K562 (cell line): ENCODE measurements around the gene USP5. TPM values are rescaled to one million over a fixed set of nuclear protein-coding genes. Genes with fewer than 3 reads are reported as not detected.

Source experiments
- ATAC-seq: fragments of 200-7000 bp; cut with Tn5 transposase; 3 replicates; pipeline ENCODE4 v1.9.1; 2020; ENCODE audit warnings: moderate library complexity
- BruUV-seq: library from RNA; stranded (reverse); fragments of 400-500 nt; replicated peaks from 2 replicates; lab custom pipeline; 2021; lab: Mats Ljungman, UMichigan
- CTCF ChIA-PET: fragments of 300-600 bp; formaldehyde crosslinking; extraction: SDS; loops from one replicate; lab custom pipeline; 2021; ENCODE audit warnings: low intra/inter-chr PET ratio; lab: Yijun Ruan, JAX
- POLR2A ChIA-PET: fragments of 300-600, 350-650 bp; sonication (Branson Sonifier 250); formaldehyde crosslinking; extraction: SDS; loops from one replicate; lab custom pipeline; 2021; ENCODE audit warnings: antibody characterized with exemption, inconsistent platforms; lab: Yijun Ruan, JAX
- DNase-seq, 4 experiments: peaks; one replicate each; pipeline versions ENCODE4 v3.0.0 to v3.0.0-alpha.2; 2011 to 2018; ENCODE audit warnings: low spot score in 3 of 4, mixed read lengths in 3 of 4; ENCODE audit errors: extremely low read depth in 1 of 4
- FAIRE-seq: peaks from 2 replicates; lab custom pipeline; 2011; peaks lifted over from hg19 to GRCh38; lab: Jason Lieb, UNC
- H2AFZ ChIP-seq: 2 replicates; pipeline ENCODE4 v1.6.0; 2011; ENCODE audit warnings: low read depth, low read length, control low read depth, inconsistent platforms
- H3K27ac ChIP-seq: fragments of 200-600 bp; 3 replicates; pipeline ENCODE4 v1.8.0; 2011; ENCODE audit warnings: low read depth, mild to moderate bottlenecking, control low read depth, inconsistent platforms, low read length, moderate library complexity, mixed read lengths; ENCODE audit errors: extremely low read depth
- H3K27me3 ChIP-seq, 2 experiments: fragments of 300-600 bp in 1 of 2; 2 replicates in 1 of 2; 3 replicates in 1 of 2; pipeline versions ENCODE4 v1.6.0 to v1.8.0; 2011; ENCODE audit warnings: inconsistent platforms in 2 of 2, low read length in 2 of 2, mild to moderate bottlenecking in 1 of 2, mixed read lengths in 1 of 2, moderate library complexity in 1 of 2; ENCODE audit not compliant: control insufficient read depth in 2 of 2, insufficient read depth in 2 of 2
- H3K36me3 ChIP-seq: fragments of 300-600 bp; 3 replicates; pipeline ENCODE4 v1.8.0; 2011; ENCODE audit warnings: mild to moderate bottlenecking, low read length, inconsistent platforms; ENCODE audit not compliant: control insufficient read depth, insufficient read depth
- H3K4me1 ChIP-seq, 2 experiments: fragments of 200-600 bp in 1 of 2; replicated peaks in 1 of 2; 2 replicates in 1 of 2; 3 replicates in 1 of 2; pipeline versions ENCODE4 v1.5.1 to v1.8.0; 2011; ENCODE audit warnings: inconsistent platforms in 2 of 2, low read length in 2 of 2, mild to moderate bottlenecking in 1 of 2, mixed read lengths in 1 of 2, moderate library complexity in 1 of 2; ENCODE audit not compliant: control insufficient read depth in 2 of 2, insufficient read depth in 2 of 2
- H3K4me2 ChIP-seq: 2 replicates; pipeline ENCODE4 v1.6.1; 2011; ENCODE audit warnings: low read length, control low read depth, inconsistent platforms, mixed read lengths; ENCODE audit not compliant: insufficient read depth
- H3K4me3 ChIP-seq: fragments of 200-600 bp; sonication (generic), shearing (Covaris generic); 2 replicates; pipeline ENCODE4 v1.5.1; 2016; ENCODE audit warnings: control low read depth, inconsistent platforms
- H3K79me2 ChIP-seq: fragments of 200-600 bp; 3 replicates; pipeline ENCODE4 v1.8.0; 2011; ENCODE audit warnings: low read length, inconsistent platforms; ENCODE audit not compliant: control insufficient read depth, insufficient read depth
- H3K9ac ChIP-seq, 2 experiments: 2 replicates each; pipeline versions ENCODE4 v1.6.0 to v1.6.1; 2011; ENCODE audit warnings: low read depth in 2 of 2, low read length in 2 of 2, control low read depth in 1 of 2, inconsistent platforms in 1 of 2, mild to moderate bottlenecking in 1 of 2, mixed read lengths in 1 of 2; ENCODE audit not compliant: insufficient read depth in 1 of 2
- H3K9me1 ChIP-seq: one replicate; pipeline ENCODE4 v1.6.0; 2011; ENCODE audit warnings: inconsistent platforms, mild to moderate bottlenecking, low read length, moderate library complexity; ENCODE audit not compliant: control insufficient read depth, insufficient read depth
- H3K9me3 ChIP-seq: replicated peaks from 2 replicates; pipeline ENCODE4 v1.5.1; 2011; ENCODE audit warnings: low read depth, low read length, inconsistent platforms; ENCODE audit not compliant: control insufficient read depth, insufficient read depth
- H4K20me1 ChIP-seq: replicated peaks from 2 replicates; pipeline ENCODE4 v1.6.1; 2011; ENCODE audit warnings: low read length, inconsistent platforms, mixed read lengths; ENCODE audit not compliant: control insufficient read depth, insufficient read depth
- BCLAF1 ChIP-seq, 2 experiments: fragments of 450-650 bp in 1 of 2; IDR thresholded peaks; 2 replicates each; pipeline ENCODE4 v1.6.1; 2011 to 2017; ENCODE audit warnings: low read depth in 2 of 2, antibody characterized with exemption in 1 of 2, borderline replicate concordance in 1 of 2, low read length in 1 of 2, mild to moderate bottlenecking in 1 of 2, mixed read lengths in 1 of 2; ENCODE audit not compliant: control insufficient read depth in 1 of 2
- EP300 ChIP-seq: IDR thresholded peaks from 2 replicates; pipeline ENCODE4 v1.6.1; 2012; ENCODE audit warnings: low read length, improper control_type of control experiment
- FOXJ2 ChIP-seq: fragments of 200-800 bp; sonication (Bioruptor generic); IDR thresholded peaks from 2 replicates; pipeline ENCODE4 v1.6.1; 2016; ENCODE audit warnings: missing genetic modification characterization, missing compliant biosample characterization
- NFIC ChIP-seq: fragments of 450-650 bp; IDR thresholded peaks from 2 replicates; pipeline ENCODE4 v1.6.1; 2017; ENCODE audit warnings: mild to moderate bottlenecking, inconsistent platforms
- TAF9B ChIP-seq: fragments of 450-650 bp; IDR thresholded peaks from 2 replicates; pipeline ENCODE4 v1.6.1; 2018; ENCODE audit warnings: mild to moderate bottlenecking; ENCODE audit not compliant: partially characterized antibody
- TCF7L2 ChIP-seq: fragments of 150-350 bp; IDR thresholded peaks from 2 replicates; pipeline ENCODE4 v1.6.1; 2016; ENCODE audit warnings: low read depth, mild to moderate bottlenecking, low read length, moderate library complexity
- THAP12 ChIP-seq: fragments of 250-450 bp; sonication (Bioruptor Pico); IDR thresholded peaks from 2 replicates; pipeline ENCODE4 v1.9.0; 2021; ENCODE audit warnings: mild to moderate bottlenecking, inconsistent platforms
- VEZF1 ChIP-seq: fragments of 200-800 bp; sonication (Bioruptor generic); IDR thresholded peaks from 2 replicates; pipeline ENCODE4 v1.6.1; 2017; ENCODE audit warnings: missing genetic modification characterization, missing compliant biosample characterization
- ZBTB11 ChIP-seq, 3 experiments: fragments of 200-800 bp in 1 of 3; fragments of 250-450 bp in 1 of 3; fragments of 450-650 bp in 1 of 3; sonication (Bioruptor Pico) in 1 of 3; sonication (Bioruptor generic) in 1 of 3; formaldehyde crosslinking in 1 of 3; IDR thresholded peaks; 2 replicates each; pipeline versions ENCODE4 v1.6.1 to v1.8.0; 2016 to 2022; ENCODE audit warnings: mild to moderate bottlenecking in 2 of 3, missing genetic modification characterization in 2 of 3, missing compliant biosample characterization in 1 of 3, moderate library complexity in 1 of 3
- WGBS: fragments of 100-300 bp; shearing (Covaris generic); methylation state at CpG from one replicate; pipeline ENCODE4 v1.1.6; 2016; ENCODE audit warnings: low coverage, mixed read lengths; ENCODE audit not compliant: insufficient coverage; ENCODE audit errors: missing lambda C conversion rate; 5-methylcytosine and 5-hydroxymethylcytosine counted together
- in situ Hi-C: fragments of 300-500 bp; cut with MboI; formaldehyde crosslinking; loops from 4 replicates; pipeline ENCODE4 v1.15.0; 2018; ENCODE audit warnings: inconsistent platforms, mixed read lengths
- intact Hi-C: fragments of 100-400 bp; cut with micrococcal nuclease; formaldehyde crosslinking; loops from 2 replicates; pipeline ENCODE4 v1.14.2; 2022
- polyA plus RNA-seq, 8 experiments: library from polyadenylated mRNA; depleted of rRNA in 4 of 8; stranded (reverse) in 5 of 8; unstranded in 3 of 8; fragments of >200 nt; fragmentation: Nextera tagmentation in 2 of 8; fragmentation: Illumina TruSeq in 1 of 8; extraction: Ambion mirVana in 2 of 8; extraction: Trizol in 1 of 8; gene quantifications; 2 replicates each; pipeline versions ENCODE4 v1.2.1 to v1.2.3, GENCODE V29; 2011 to 2014; ENCODE audit warnings: inconsistent platforms in 1 of 8, missing spikeins in 1 of 8
- total RNA-seq, 7 experiments: library from RNA; depleted of rRNA in 6 of 7; stranded (reverse); fragments of >200 nt in 6 of 7; fragmentation: Illumina TruSeq in 2 of 7; extraction: Trizol in 2 of 7; gene quantifications; 2 replicates each; pipeline versions ENCODE4 v1.2.1 to v1.2.3, GENCODE V29; 2011 to 2021; ENCODE audit warnings: low replicate concordance in 1 of 7

The USP5 gene
- total and polyA plus RNA-seq, 9 of the 15 experiments (the other 6 are each of a cell fraction or from before 2014, with no cell fraction given): 1.4 to 107 (median 48.6) TPM

GRCh38 chr12:6866920-6867412, 15.0 kb downstream of the USP5 start:
- peaks cover 72% of the 10 kb centered on the region for H3K36me3 ChIP-seq
- H3K4me1 ChIP-seq: peaks cover 32 to 47% of the 10 kb centered on the region in 2 experiments; a peak in 4 of 5 replicates
- H3K27ac ChIP-seq: peak overlapping the region; percentile 19; the same call in 2 of the 3 replicates
- TF ChIP-seq FOXJ2 (tag) (no peak), THAP12 (CRISPR knock-in tag) (0 out of 2 replicates have a peak, but pooled peaks have one; percentile 7), NFIC (peak; percentile 48), BCLAF1 (IDR thresholded peaks at IDR 0.05; ENCODE audit: borderline replicate concordance in 1 of 2, control insufficient read depth in 1 of 2, low read depth in 2 of 2, low read length in 1 of 2) (no peak), ZBTB11 (CRISPR knock-in tag; IDR thresholded peaks at IDR 0.05) (peak in 1 of 3 experiments; percentile 48; a peak in 1 of 6 replicates), TCF7L2 (no peak), TAF9B (no peak), VEZF1 (peak; percentile 87), EP300 (no peak)

More at GRCh38 chr12:6866920-6867412, 15.0 kb downstream of the USP5 start:
- H3K27me3 ChIP-seq: no peaks in the 10 kb centered on the region
- WGBS: 5% methylated on average over 19 of the region's 33 CpGs
- H3K9ac ChIP-seq: peak overlapping the region; percentile 58 to 87; a peak in 3 of 4 replicates
- no peaks in the 10 kb centered on the region for H3K9me1 ChIP-seq
- H3K79me2 ChIP-seq: peaks cover 39% of the 10 kb centered on the region
- no peaks in the 10 kb centered on the region for H3K9me3 ChIP-seq
- H3K4me3 ChIP-seq: peak overlapping the region; percentile 96
- no TSS peak for BruUV-seq
- CTCF ChIA-PET: no interaction called here
- ATAC-seq (no peak), FAIRE-seq (no peak), DNase-seq (no peak)
- peak overlapping the region; percentile 74 for H2AFZ ChIP-seq
- POLR2A ChIA-PET: interaction anchor here (0.6 to 11.3 kb wide), 20 partner anchors 13 to 623 kb away, joined by 3 to 174 read pairs (median 4); partner anchors contain the start of genes C12orf57, CDCA3, PTMS and RNU7-1
- intact Hi-C loops: loop anchor here (5.0 kb wide), 1 partner anchor 75 kb away; the partner anchor contains the start of genes C12orf57 and RNU7-1
- peak overlapping the region; percentile 83 for H3K4me2 ChIP-seq
- in situ Hi-C loops: loop anchor here (5.0 kb wide), 1 partner anchor 75 kb away; the partner anchor contains the start of genes C12orf57 and RNU7-1
- peaks cover 41% of the 10 kb centered on the region for H4K20me1 ChIP-seq
